Activated CD8-positive, alpha-beta memory T cell treated with anti-CD3 and anti-CD28 coated beads, Interleukin-2, amount 10 ng/mL, durations not matched to agents 7 days and 5 days (primary cell): ENCODE results near the gene TAPT1. TPM values are rescaled to one million over a fixed set of nuclear protein-coding genes. Genes with fewer than 3 reads are reported as not detected.

Source experiments
- ATAC-seq: fragments of 150-1000 bp; cut with Tn5 transposase; one replicate; pipeline ENCODE4 v1.10.0; 2021; ENCODE audit warnings: moderate library complexity
- CTCF ChIA-PET: fragments of 350-600 bp; sonication (Branson Sonifier 250); formaldehyde crosslinking; loops from one replicate; lab custom pipeline; 2021; ENCODE audit warnings: antibody characterized with exemption; lab: Charles Lee
- DNase-seq: peaks from one replicate; pipeline ENCODE4 v3.0.0-alpha.2; 2020
- H3K27ac Mint-ChIP-seq: one replicate; pipeline ENCODE4 v1.8.0; 2021; ENCODE audit warnings: mild to moderate bottlenecking, mixed read lengths
- H3K27me3 Mint-ChIP-seq: one replicate; pipeline ENCODE4 v1.8.0; 2021; ENCODE audit warnings: mixed read lengths
- H3K36me3 Mint-ChIP-seq: one replicate; pipeline ENCODE4 v1.8.0; 2021; ENCODE audit warnings: mild to moderate bottlenecking, mixed read lengths
- H3K4me1 Mint-ChIP-seq: one replicate; pipeline ENCODE4 v1.8.0; 2021; ENCODE audit warnings: mixed read lengths
- H3K4me3 Mint-ChIP-seq: one replicate; pipeline ENCODE4 v1.8.0; 2021; ENCODE audit warnings: mild to moderate bottlenecking, moderate library complexity, mixed read lengths
- H3K9me3 Mint-ChIP-seq: one replicate; pipeline ENCODE4 v1.8.0; 2022; ENCODE audit warnings: low read depth, mixed read lengths
- total RNA-seq, 2 experiments: library from RNA; stranded (reverse); gene quantifications; one replicate each; pipeline ENCODE4 v1.2.3, GENCODE V29; 2021

TAPT1 gene
- total RNA-seq, 2 experiments from 2014 or later = 34.4 to 37.5 TPM

DNA sequence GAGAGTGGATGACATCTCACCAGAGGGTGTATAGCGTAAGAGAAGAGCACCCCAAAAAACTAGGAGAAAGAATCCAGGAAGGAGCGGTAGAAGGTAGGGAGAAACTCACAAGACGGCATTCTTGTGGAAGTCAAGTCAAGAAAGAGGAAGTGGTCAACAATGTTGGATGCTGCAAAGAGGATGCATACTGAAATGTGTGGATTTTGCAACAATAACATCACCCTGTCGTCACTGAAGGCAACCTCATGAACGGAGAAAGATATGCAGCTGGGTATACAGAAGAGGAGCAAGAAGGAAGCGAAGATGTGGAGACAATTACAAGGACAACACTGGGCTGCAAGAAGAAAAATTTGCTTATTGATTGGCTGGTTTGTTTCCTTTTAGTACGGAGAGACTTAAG, 11.4 kb upstream of the TAPT1 start:
- H3K27ac Mint-ChIP-seq = no peak overlapping the region
- ATAC-seq = no peak
- H3K4me3 Mint-ChIP-seq = no peak overlapping the region
- DNase-seq = no peak
- no peaks in the 10 kb centered on the region for H3K9me3 Mint-ChIP-seq
- no peaks in the 10 kb centered on the region for H3K36me3 Mint-ChIP-seq
- peaks cover 2% of the 10 kb centered on the region for H3K27me3 Mint-ChIP-seq
- peaks cover 6% of the 10 kb centered on the region for H3K4me1 Mint-ChIP-seq
- CTCF ChIA-PET = no interaction called here

DNA sequence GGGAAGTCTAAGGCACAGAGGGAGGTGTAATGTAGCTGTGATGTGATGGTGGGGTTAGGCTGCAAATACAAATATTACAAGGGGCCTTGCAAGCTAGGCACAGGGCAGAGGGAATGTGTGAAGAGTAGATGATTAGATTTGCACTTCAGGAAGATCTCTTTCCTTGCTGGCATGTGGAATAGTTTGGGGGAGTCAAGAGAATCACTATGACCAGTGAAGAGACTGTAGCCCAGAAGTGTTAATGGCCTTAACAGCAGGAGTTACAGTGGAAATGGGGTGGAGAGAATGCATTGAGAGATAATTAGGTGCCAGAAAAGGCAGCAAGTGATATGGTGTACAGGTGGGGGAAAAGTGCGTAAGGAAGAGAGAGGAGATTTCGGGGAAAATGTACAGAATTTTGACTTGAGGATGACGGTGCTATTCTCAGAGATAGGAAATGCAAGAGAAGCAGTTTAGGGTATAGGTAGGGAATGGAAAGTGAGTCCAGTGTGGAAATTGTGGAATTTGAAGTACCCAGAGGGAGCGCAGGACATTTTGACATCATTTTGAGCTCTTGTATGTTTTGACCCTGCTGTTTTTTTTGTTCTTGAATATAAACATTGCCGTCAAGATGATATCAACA, 10.2 kb upstream of the TAPT1 start:
- Mint-ChIP-seq H3K27me3 (peaks cover 2% of the 10 kb centered on the region), H3K9me3 (no peaks in the 10 kb centered on the region), H3K4me1 (peaks cover 13% of the 10 kb centered on the region), H3K27ac (no peak overlapping the region), H3K36me3 (no peaks in the 10 kb centered on the region), H3K4me3 (no peak overlapping the region)
- DNase-seq = no peak
- ATAC-seq = no peak
- CTCF ChIA-PET = interaction anchor here (1.5 kb wide), 1 partner anchor 29 kb away, joined by 3 read pairs; no protein-coding TSS in a partner anchor

DNA sequence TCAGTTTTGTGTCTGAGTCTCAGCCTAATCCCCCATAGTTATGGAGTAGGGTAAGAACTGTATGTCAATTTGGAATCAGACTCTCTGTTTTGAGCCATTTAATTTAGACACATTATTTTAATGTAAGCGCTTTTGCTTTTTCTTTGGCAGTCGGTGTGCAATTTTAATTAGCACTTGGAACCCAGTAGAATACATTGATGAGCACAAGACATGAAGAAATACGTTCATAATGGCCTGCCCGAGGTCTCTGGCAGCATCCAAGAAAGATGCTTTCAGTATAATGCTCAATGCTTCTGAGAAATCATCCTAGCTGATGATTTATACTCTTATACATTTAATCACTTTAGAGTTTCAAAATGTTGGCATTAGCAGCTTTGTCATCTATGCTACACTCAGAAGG, 8.9 kb upstream of the TAPT1 start:
- CTCF ChIA-PET = interaction anchor here (1.5 kb wide), 1 partner anchor 31 kb away, joined by 3 read pairs; no protein-coding TSS in a partner anchor
- Mint-ChIP-seq H3K9me3 (no peaks in the 10 kb centered on the region), H3K27ac (no peak overlapping the region), H3K4me1 (peaks cover 13% of the 10 kb centered on the region), H3K36me3 (no peaks in the 10 kb centered on the region), H3K4me3 (no peak overlapping the region), H3K27me3 (peaks cover 2% of the 10 kb centered on the region)
- DNase-seq (no peak), ATAC-seq (no peak)

DNA sequence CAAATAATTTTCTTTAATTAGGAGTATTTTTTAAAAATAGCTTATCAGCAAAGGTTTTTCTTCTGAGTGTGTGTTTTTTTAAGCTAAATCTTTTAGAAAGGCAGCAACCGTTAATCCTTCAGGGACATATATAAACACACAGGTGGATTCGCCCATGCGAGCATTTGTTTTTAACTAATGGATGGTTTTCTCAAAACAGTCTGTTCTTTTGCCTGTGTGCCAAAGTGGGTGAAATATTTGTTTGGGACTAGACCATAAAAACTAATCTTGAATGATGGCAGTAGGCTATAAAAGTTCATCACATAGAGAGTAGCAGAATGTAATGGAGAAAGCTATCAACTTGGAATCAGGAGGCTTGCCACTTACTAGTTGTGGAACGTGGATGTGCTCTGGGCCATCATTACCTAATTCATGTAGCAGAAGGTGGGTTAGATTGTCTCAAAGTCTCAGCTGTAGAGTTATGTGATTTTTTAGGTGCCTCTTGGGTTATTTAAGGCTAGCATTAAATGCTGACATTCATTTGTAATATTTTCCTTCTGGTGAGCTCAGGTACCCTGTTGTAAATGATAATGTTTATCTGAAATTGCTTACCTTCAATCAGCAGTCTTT, 7.4 kb upstream of the TAPT1 start:
- no peaks in the 10 kb centered on the region for H3K9me3 Mint-ChIP-seq
- ATAC-seq (no peak), DNase-seq (no peak)
- H3K4me1 Mint-ChIP-seq = peaks cover 14% of the 10 kb centered on the region
- H3K27ac Mint-ChIP-seq = no peak overlapping the region
- no peaks in the 10 kb centered on the region for H3K36me3 Mint-ChIP-seq
- H3K4me3 Mint-ChIP-seq = no peak overlapping the region
- H3K27me3 Mint-ChIP-seq = peaks cover 2% of the 10 kb centered on the region
- CTCF ChIA-PET = no interaction called here

DNA sequence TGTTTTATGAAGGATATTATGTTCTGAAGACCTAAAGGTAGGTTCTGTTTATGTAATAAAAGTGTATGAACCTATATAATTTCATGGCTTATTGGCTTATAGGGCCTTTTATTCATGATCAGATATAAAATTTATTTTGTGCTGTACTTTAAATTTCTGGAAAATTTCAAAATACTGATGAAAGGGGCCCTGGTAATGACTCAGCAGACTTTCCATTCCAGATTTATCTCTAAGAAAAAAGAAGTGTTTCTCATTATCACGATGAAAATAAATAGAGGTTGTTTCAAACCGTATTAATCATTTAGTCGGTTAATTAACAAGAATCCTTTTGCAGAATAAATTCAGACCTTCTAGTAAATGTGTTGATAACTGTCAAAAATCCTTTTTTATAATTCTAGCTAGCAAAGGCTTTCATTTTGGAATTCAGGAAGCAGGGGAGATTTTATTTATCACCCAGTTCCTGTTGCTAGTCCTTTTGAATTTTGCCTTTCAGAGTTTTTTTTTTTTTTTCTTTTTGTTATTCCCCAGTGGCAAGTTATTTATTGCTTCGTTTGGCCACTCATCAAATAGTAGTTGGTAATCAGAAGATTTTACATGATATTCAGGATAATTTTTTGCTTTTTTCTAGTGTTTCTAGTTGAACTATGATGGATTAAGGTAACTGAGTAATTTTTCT, 5.4 kb upstream of the TAPT1 start:
- Mint-ChIP-seq H3K27ac (no peak overlapping the region), H3K4me3 (no peak overlapping the region), H3K4me1 (peaks cover 15% of the 10 kb centered on the region), H3K9me3 (no peaks in the 10 kb centered on the region), H3K36me3 (no peaks in the 10 kb centered on the region), H3K27me3 (peaks cover 2% of the 10 kb centered on the region)
- no peak for DNase-seq
- no peak for ATAC-seq
- CTCF ChIA-PET = interaction anchor here (1.5 kb wide), 2 partner anchors 26 to 33 kb away, joined by 3 read pairs; no protein-coding TSS in a partner anchor

DNA sequence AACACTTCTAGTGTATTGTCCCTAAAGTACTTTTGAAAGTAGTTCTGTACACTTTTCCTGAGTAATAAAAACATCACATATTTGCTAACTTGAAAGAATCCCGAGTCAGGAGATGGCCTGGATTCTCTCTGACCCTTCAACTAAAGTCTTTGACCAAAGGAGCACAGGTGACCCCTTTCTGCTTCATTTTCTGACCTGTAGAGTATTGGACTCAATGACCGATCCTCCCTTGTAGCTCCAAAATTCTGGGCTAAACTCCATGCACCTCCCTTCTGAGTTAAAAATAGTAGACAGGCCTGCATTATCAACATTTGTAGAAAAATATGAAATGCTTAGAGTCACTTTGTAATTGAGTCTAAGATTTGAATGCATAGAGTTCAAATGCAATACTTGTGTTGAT, 4.0 kb upstream of the TAPT1 start:
- peaks cover 15% of the 10 kb centered on the region for H3K4me1 Mint-ChIP-seq
- no peaks in the 10 kb centered on the region for H3K36me3 Mint-ChIP-seq
- ATAC-seq (no peak), DNase-seq (no peak)
- CTCF ChIA-PET = interaction anchor here (1.5 kb wide), 1 partner anchor 25 kb away, joined by 3 read pairs; no protein-coding TSS in a partner anchor
- H3K27ac Mint-ChIP-seq = no peak overlapping the region
- H3K9me3 Mint-ChIP-seq = no peaks in the 10 kb centered on the region
- H3K27me3 Mint-ChIP-seq = peaks cover 2% of the 10 kb centered on the region
- no peak overlapping the region for H3K4me3 Mint-ChIP-seq

DNA sequence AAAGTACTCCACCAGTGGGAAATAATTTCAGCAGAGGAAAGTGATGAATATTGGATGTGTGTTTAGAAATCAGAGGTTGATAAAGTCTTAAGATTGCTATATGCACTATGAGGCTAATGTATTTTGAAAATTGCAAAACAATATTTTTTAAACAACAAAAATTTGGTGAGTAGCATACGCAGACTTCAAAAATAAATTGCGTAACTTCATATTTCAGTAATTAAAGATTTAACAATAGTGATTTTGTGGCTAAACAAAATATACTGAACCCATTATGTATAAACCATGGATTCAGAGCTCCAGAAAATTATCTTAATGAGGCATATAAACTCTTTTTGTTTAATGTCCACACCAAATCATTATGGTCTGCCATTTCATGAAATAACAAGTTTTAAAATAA, 3.3 kb upstream of the TAPT1 start:
- Mint-ChIP-seq H3K4me3 (no peak overlapping the region), H3K36me3 (peaks cover 1% of the 10 kb centered on the region), H3K27me3 (no peaks in the 10 kb centered on the region), H3K4me1 (peaks cover 20% of the 10 kb centered on the region), H3K9me3 (no peaks in the 10 kb centered on the region), H3K27ac (no peak overlapping the region)
- no peak for DNase-seq
- ATAC-seq = no peak
- CTCF ChIA-PET = no interaction called here

DNA sequence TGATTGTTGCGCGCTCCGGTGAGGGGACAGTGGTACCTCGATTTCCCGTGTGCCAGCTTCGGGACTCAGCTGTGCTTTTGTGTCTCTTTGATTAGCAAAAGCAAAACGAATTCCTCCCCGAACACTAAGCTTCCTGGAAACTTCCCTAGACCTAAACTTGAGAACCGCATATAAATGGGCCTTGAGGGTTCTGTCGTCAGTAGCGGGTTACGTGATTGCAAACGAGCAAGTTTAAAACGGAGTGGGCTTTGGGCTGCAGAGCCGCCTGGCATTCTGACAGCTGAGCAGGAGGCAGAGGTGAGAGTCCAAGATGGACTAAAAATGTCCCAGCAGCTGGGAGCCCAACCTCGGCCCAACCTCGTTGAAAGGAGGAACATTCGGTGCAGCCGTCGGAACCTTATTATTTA, 1.2 kb upstream of the TAPT1 start:
- H3K4me3 Mint-ChIP-seq = peak overlapping the region; percentile 89
- DNase-seq (no peak), ATAC-seq (no peak)
- CTCF ChIA-PET = interaction anchor here (1.6 to 2.1 kb wide), 2 partner anchors 19 to 22 kb away, joined by 5 to 8 read pairs; no protein-coding TSS in a partner anchor
- H3K9me3 Mint-ChIP-seq = no peaks in the 10 kb centered on the region
- peak overlapping the region; percentile 93 for H3K27ac Mint-ChIP-seq
- peaks cover 6% of the 10 kb centered on the region for H3K36me3 Mint-ChIP-seq
- peaks cover 41% of the 10 kb centered on the region for H3K4me1 Mint-ChIP-seq
- no peaks in the 10 kb centered on the region for H3K27me3 Mint-ChIP-seq

DNA sequence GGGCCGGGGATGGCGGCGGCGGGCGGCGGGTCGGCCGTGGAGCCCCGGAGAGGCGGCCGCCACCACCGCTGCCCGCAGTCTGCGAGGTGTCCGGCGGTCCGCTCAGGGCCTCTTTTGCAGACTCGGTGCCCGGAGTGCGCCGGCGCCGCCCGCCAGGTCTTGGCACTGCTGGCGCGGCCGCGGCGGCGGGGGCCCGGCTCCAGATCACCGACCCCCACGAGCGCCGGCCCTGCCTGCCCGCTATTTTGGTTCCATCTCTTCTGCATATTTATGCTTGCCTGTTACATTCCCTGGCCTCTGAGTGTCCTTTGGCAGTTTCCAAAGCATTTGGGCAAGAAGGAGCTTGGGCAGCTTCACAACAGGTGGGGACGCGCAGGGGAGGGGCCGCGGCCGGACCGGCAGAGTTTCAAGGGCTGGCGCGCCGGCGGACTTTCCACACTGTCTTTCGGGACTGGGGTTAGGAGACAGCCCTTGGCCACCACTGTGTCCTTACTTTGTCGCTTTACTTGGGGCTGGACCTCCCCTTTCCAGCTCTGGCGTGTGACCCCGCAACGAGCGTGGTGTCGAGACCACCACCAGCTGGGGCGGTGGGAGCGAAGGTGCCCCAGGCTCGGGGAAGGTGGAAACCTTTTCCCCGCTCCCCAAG, 668 bp upstream of the TAPT1 start:
- Mint-ChIP-seq H3K27me3 (no peaks in the 10 kb centered on the region), H3K4me3 (peak overlapping the region; percentile 89), H3K36me3 (peaks cover 6% of the 10 kb centered on the region), H3K4me1 (peaks cover 39% of the 10 kb centered on the region), H3K9me3 (no peaks in the 10 kb centered on the region), H3K27ac (peak overlapping the region; percentile 93)
- CTCF ChIA-PET = interaction anchor here (0.7 to 2.1 kb wide), 3 partner anchors 8 to 21 kb away, joined by 3 to 8 read pairs (median 5); no protein-coding TSS in a partner anchor
- ATAC-seq (peak; percentile 31), DNase-seq (peak; percentile 57)

DNA sequence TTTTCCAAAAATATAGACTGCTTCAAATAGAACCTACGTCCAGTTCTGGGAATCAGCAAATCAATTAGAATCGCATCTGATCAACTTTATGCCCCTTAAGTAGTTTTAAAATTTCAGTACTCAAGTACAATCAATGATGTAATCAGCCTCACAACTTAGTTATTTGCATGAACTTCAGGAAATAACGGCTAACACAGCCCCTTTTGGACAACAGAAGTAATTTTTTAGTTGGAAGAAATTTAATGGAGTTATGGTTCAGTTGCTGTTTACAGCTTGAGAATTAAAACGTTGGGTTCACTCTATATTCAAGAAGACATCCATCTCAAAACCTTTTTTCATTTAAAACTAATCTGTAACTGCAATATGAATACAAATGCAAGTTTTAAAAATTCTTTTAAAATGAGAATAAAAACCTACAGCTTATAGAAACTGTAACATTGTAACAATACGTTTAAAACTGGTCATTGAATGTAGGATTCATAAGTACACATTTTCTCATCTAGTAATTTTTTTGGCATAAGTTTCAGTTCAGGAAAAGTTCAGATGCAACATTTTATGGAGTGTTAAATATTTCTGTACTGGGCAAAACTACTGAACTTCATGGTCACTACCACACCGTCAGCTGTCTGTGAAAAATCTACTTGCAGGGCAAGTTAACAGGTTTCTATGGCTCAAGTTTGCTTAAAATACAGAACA, 956 bp downstream of the TAPT1 start:
- Mint-ChIP-seq H3K36me3 (peaks cover 9% of the 10 kb centered on the region), H3K4me1 (peaks cover 41% of the 10 kb centered on the region), H3K27me3 (no peaks in the 10 kb centered on the region), H3K4me3 (peak overlapping the region; percentile 87), H3K9me3 (no peaks in the 10 kb centered on the region), H3K27ac (peak overlapping the region; percentile 94)
- CTCF ChIA-PET = interaction anchor here (2.1 kb wide), 1 partner anchor 20 kb away, joined by 7 read pairs; no protein-coding TSS in a partner anchor
- DNase-seq = no peak
- no peak for ATAC-seq

DNA sequence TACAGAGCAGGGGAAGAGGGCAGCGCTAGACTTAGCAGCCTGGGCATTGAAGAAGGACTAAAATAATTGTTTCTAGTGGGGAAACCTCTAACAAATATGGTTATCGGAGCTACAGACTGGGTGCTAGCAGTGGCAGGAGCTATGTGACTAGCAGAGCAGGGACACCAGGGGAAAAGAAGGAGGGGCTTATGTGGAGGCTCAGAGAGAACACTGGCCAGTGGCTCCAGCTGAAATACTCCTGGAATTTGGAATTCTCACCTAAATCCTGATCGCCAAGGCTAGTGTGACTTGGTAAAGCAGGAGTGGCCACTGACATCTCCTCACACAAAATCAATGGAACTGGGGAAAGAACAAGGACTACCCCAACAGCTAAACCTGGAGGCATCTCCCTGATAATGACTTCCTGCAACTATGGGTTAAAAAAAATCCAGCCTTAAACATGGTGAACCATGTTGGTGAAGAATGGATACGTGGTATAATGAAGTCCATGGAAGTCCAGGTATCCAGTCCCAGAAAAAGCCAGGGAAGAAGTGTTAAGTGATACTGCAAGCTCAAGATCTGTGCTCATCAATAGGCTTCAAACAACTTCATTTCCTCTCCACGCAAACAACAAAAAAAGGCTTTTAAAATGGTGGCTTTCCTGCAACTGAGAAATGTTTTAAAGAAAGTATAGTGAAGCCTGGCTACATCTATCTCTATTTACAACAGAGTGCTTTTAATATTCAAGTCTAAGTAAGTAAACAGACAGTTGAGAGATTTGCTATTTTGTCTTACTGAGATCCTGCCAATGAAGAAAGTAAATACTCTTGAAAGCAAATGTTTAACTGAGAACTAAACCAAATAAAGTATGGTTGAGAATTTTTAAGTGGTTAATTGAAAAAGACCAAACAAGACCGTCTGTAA, 1.8 kb downstream of the TAPT1 start:
- H3K36me3 Mint-ChIP-seq = peaks cover 13% of the 10 kb centered on the region
- DNase-seq (no peak), ATAC-seq (no peak)
- peak overlapping the region; percentile 94 for H3K27ac Mint-ChIP-seq
- CTCF ChIA-PET = interaction anchor here (1.2 to 2.1 kb wide), 2 partner anchors 19 to 25 kb away, joined by 3 to 7 read pairs; no protein-coding TSS in a partner anchor
- H3K9me3 Mint-ChIP-seq = no peaks in the 10 kb centered on the region
- H3K27me3 Mint-ChIP-seq = no peaks in the 10 kb centered on the region
- peaks cover 44% of the 10 kb centered on the region for H3K4me1 Mint-ChIP-seq
- peak overlapping the region; percentile 87 for H3K4me3 Mint-ChIP-seq

DNA sequence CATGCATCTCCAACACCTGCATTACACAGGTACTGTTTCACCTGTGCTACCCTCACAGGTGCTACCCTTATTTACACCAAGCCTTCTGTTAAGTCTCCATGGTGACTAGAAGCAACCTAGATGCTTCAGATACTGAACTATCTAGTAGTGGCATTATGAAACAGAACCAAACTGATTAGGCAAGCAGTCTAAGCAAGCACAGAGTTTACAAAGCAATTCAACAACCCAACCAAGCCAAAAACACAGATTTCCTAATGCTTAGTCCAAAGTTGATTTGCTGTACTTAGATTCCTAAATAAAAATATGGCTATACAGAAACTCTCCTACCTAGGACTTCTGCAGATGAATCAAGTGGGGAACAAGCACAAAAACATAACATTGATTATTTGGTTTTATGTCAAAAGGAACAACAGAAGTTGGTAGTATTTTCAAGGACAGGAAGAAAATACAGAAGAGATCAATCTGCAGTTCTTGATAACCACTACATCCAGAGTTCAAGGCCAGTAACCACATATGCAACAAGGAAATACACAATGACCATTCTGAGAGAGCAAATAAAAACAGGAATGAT, 3.2 kb downstream of the TAPT1 start:
- ATAC-seq = no peak
- Mint-ChIP-seq H3K4me1 (peaks cover 49% of the 10 kb centered on the region), H3K4me3 (no peak overlapping the region), H3K27ac (no peak overlapping the region), H3K27me3 (no peaks in the 10 kb centered on the region), H3K9me3 (no peaks in the 10 kb centered on the region), H3K36me3 (peaks cover 18% of the 10 kb centered on the region)
- DNase-seq = no peak
- CTCF ChIA-PET = no interaction called here
